ENCODE results near the gene PTPRM.

GRCh38 chr18:7586379-7586778, 19.3 kb downstream of the PTPRM start:
- TF ChIP-seq CTCF (IDR thresholded peaks at IDR 0.05) (no peak), POLR2A (IDR thresholded peaks at IDR 0.05) (no peak)
